Tibial artery (tissue), 4 donors: ENCODE data around the gene PPBP.
A peak's percentile ranks its signal among the peaks of the same experiment; 100 is the strongest.

Experiments
- DNase-seq, 2 donors: peaks; one replicate each; pipeline ENCODE4 v3.0.0-alpha.2; 2019
- H3K27ac ChIP-seq, 2 donors: fragments of 200-600 bp; sonication (generic) in 1 of 2; 1 replicate in 1 of 2; 2 replicates in 1 of 2; pipeline ENCODE4 v1.5.1; 2018 to 2019; ENCODE audit warnings: mild to moderate bottlenecking in 1 of 2
- H3K27me3 ChIP-seq, 2 donors: fragments of 200-600 bp; sonication (generic) in 1 of 2; one replicate each; pipeline versions ENCODE4 v1.5.1 to v1.6.0; 2016 to 2019
- H3K36me3 ChIP-seq, 3 donors: fragments of 200-600 bp; sonication (generic) in 2 of 3; one replicate each; pipeline ENCODE4 v1.5.1; 2016 to 2019; ENCODE audit warnings: mild to moderate bottlenecking in 2 of 3
- H3K4me1 ChIP-seq, 4 donors: fragments of 200-600 bp; sonication (generic) in 2 of 4; 1 replicate in 3 of 4; 2 replicates in 1 of 4; pipeline ENCODE4 v1.5.1; 2016 to 2019
- H3K4me3 ChIP-seq, 2 donors: fragments of 200-600 bp; sonication (generic) in 1 of 2; 1 replicate in 1 of 2; 2 replicates in 1 of 2; pipeline ENCODE4 v1.5.1; 2018 to 2019; ENCODE audit warnings: mild to moderate bottlenecking in 2 of 2
- H3K9me3 ChIP-seq, 3 donors: fragments of 200-600 bp; sonication (generic) in 1 of 3; one replicate each; pipeline ENCODE4 v1.5.1; 2016 to 2019
- intact Hi-C: fragments of 100-400 bp; cut with DNase I; formaldehyde crosslinking; loops from one replicate; pipeline ENCODE4 v1.15.0; 2023; ENCODE audit warnings: low total_unique reads
- TF ChIP-seq, protein P1 (sequence below), 2 experiments: fragments of 200-600 bp in 1 of 2; fragments of 450-650 bp in 1 of 2; IDR thresholded peaks; one replicate each; pipeline ENCODE4 v1.5.1; 2017 to 2019; ENCODE audit warnings: antibody characterized with exemption in 2 of 2, mild to moderate bottlenecking in 1 of 2, moderate library complexity in 1 of 2

The PPBP gene, protein sequence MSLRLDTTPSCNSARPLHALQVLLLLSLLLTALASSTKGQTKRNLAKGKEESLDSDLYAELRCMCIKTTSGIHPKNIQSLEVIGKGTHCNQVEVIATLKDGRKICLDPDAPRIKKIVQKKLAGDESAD

DNA sequence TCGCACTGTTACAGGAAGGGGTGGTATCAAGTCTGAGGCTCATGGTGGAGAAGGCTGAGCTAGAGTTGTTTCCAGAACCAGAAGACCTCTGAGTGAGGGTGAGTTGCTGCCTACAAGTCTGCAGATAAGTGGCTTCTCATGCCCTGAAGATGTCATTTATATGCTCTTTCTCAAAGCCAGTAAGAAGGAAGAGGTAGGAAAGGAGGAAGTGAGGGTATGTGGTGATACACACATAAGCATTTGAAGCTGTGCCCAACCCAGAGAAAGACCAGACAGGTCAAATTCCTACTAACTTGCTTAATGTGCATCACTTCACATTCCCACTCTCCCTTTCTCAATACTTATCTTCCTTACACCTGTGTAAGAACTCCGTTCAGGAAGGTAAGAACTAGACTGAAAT lies at the start of gene PPBP:
PPBP (minus strand) TSS at position 130 of the 400 bp plus-strand sequence; CDS start at position 43, 87 bp downstream.
- intact Hi-C loops: no loop called here

DNA sequence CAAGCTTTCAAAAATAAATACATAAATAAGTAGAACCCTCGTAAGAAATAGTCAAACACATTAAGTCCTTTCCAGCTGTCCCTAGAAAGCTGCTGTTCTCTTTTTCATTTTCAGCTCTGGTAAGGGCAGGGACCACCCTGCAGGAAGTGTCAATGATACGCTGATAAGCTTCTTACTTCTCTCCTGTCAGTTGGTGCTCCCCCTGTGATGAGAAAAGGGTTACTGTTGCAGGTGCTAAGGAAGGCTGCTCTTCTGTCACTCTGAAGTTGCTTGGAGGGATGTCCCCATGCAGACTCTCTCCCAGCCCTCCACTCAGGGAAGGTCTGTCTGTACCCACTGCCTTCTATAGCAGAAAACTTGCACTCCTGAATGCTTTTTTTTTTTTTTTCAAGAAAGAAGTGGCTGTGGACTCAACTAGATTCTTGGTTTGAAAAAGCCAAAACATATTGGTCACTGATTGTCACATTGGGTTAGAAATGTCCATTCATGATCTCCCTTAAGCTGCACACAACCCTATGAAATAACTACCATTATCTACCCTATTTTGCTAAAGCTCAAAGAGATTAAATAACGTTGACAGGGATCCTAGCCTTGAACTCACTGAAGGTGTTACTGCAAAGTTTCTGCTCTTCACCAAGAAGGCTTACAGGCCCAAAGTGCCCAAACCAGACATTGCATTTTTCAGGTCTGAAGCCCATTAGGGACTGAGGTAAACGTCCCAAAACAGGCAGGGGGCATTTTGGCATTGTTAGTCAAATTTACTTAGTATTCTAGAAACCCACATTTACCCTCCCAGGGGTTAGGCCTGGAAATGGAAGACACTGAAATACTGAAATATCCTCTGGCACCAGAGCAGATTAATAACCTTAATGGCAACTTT lies 49.3 kb upstream of the PPBP start:
- no peak for DNase-seq
- peaks cover 0 to 12% (median 9%) of the 10 kb centered on the region in 4 donors for H3K4me1 ChIP-seq
- no peak overlapping the region for H3K27ac ChIP-seq
- intact Hi-C loops: no loop called here
- H3K27me3 ChIP-seq: no peaks in the 10 kb centered on the region
- no peaks in the 10 kb centered on the region for H3K9me3 ChIP-seq
- TF ChIP-seq, protein P1, sequence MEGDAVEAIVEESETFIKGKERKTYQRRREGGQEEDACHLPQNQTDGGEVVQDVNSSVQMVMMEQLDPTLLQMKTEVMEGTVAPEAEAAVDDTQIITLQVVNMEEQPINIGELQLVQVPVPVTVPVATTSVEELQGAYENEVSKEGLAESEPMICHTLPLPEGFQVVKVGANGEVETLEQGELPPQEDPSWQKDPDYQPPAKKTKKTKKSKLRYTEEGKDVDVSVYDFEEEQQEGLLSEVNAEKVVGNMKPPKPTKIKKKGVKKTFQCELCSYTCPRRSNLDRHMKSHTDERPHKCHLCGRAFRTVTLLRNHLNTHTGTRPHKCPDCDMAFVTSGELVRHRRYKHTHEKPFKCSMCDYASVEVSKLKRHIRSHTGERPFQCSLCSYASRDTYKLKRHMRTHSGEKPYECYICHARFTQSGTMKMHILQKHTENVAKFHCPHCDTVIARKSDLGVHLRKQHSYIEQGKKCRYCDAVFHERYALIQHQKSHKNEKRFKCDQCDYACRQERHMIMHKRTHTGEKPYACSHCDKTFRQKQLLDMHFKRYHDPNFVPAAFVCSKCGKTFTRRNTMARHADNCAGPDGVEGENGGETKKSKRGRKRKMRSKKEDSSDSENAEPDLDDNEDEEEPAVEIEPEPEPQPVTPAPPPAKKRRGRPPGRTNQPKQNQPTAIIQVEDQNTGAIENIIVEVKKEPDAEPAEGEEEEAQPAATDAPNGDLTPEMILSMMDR (IDR thresholded peaks at IDR 0.05): no peak
- H3K36me3 ChIP-seq: no peaks in the 10 kb centered on the region
- H3K4me3 ChIP-seq: peak overlapping the region; percentile 60 to 71

More for the DNA sequence above, at the start of gene PPBP:
- TF ChIP-seq, protein P1 (IDR thresholded peaks at IDR 0.05): no peak
- Histone ChIP-seq H3K27ac (no peak within 1 kb of the TSS), H3K27me3 (no peaks in the 10 kb centered on the region), H3K36me3 (no peaks in the 10 kb centered on the region), H3K4me3 (no peak within 1 kb of the TSS), H3K4me1 (no peaks in the 10 kb centered on the region), H3K9me3 (no peaks in the 10 kb centered on the region)
- no peak for DNase-seq

DNA sequence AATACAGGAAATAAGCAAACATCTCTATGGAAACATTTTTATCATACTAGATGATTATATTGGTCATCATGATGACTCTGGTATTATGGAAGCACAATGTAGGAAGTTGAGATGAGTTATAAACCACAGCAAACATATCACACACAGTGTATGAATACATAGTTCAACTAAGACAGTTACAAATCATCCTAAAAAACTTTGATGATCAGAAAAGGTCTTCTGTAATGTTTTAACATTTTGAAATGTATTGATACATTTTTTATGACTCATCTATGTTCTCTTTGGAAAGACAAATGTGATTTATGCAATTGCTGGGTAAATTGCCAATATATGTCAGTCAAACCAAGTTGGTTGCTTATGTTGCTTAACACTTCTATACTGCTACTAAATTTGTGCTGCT lies 45.7 kb upstream of the PPBP start:
- no peak overlapping the region for H3K4me3 ChIP-seq
- intact Hi-C loops: no loop called here
- H3K36me3 ChIP-seq: no peaks in the 10 kb centered on the region
- H3K27ac ChIP-seq: no peak overlapping the region
- H3K27me3 ChIP-seq: no peaks in the 10 kb centered on the region
- peaks cover 0 to 4% (median 0%) of the 10 kb centered on the region in 3 donors for H3K9me3 ChIP-seq
- TF ChIP-seq, protein P1 (IDR thresholded peaks at IDR 0.05): no peak
- H3K4me1 ChIP-seq: peaks cover 0 to 8% (median 7%) of the 10 kb centered on the region in 4 donors
- DNase-seq: no peak

DNA sequence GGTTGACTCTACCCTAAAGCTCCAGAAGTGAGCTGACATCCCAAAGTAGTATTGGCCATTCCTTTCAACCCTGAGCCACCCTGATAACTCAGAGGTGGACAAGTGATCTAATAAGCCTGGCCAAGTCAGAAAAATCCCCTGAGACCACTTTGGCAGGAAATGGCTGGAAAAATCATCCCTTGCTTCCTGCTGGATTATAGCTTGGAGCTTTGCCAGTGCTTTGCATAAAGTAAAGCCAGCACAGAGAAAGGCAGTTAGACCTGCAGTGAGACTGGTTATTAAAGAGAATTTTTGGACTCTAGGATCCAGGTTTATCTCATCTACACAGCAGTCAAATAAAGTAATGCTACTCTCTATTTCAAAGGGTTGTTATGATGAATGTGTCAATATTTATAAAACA lies 44.1 kb upstream of the PPBP start:
- Histone ChIP-seq H3K9me3 (peaks cover 0 to 6% (median 0%) of the 10 kb centered on the region in 3 donors), H3K4me3 (no peak overlapping the region), H3K4me1 (no peaks in the 10 kb centered on the region), H3K36me3 (no peaks in the 10 kb centered on the region), H3K27me3 (no peaks in the 10 kb centered on the region), H3K27ac (no peak overlapping the region)
- intact Hi-C loops: no loop called here
- DNase-seq: no peak
- TF ChIP-seq, protein P1 (IDR thresholded peaks at IDR 0.05): no peak

DNA sequence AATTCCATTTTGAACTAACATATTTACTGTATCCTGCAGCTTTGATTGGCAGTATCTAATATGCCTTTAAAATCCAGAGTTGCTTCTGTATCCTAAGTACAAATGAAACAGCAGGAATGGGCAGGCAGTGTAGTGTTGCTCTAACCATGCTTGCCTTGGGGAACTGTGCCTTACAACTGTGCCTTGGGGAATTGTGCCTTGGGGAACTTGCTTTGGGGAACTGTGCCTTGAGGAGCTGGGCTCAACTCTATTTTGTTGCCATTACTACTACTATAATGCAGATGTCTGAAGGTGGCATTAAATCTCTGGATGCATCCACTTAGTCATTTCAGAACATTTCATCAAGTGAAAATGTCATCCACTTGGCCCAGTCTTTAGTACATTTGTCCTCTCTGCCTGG lies 43.6 kb upstream of the PPBP start:
- intact Hi-C loops: no loop called here
- Histone ChIP-seq H3K36me3 (no peaks in the 10 kb centered on the region), H3K27me3 (no peaks in the 10 kb centered on the region), H3K27ac (no peak overlapping the region), H3K9me3 (peaks cover 0 to 6% (median 0%) of the 10 kb centered on the region in 3 donors), H3K4me1 (no peaks in the 10 kb centered on the region), H3K4me3 (no peak overlapping the region)
- TF ChIP-seq, protein P1 (IDR thresholded peaks at IDR 0.05): no peak
- DNase-seq: no peak
